ENCODE results near the gene PLCG2. TPM values are rescaled to one million over a fixed set of nuclear protein-coding genes. Genes with fewer than 3 reads are reported as not detected.

Gene PLCG2
- total RNA-seq, 4 donors from 2014 or later, result 5.3 to 15.8 (median 9.5) TPM

DNA sequence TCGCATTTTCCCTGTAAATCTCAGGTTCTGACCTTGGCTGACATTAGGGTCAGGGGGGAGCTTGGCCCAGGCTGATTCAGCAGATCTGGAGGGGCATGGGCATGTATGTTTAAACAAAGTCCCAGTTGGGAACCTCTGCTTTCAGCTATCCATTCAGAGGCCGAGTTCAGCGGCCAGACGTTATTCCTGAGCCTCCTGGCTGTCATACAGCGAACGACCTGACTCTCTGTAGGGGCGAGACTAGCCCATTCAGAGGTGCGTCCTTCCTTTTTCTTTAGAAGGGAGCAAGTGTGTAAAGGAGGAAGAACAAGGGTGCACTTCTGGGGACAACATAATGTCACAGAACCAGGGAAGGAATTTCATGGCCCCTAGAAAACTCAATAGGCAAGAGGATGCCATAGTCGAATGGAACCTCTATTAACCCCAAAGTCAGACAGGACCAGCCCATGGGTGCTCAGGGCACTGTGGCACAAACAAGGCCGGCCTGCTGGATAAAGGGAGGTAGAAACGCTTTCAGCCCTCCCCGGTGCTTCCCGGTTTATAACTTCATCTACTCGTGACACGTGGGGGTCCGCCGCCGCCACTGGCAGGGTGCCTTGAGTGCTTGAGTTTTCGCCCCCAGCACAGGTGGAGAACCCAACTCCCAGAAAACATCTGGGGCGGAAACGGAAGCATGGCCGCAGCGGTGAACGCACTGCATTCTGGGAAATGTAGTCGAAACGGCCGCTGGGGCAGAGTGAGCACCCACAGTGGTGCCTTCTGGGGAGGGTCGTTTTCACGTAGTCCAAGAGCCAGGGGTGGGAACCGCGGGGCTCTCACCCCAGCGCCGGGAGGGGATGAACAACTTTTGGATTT, 33.2 kb upstream of the PLCG2 start:
- Histone ChIP-seq H3K4me3 (peak overlapping the region; percentile 15 to 64 (median 40)), H3K27ac (peak overlapping the region in 2 of 4 donors; percentile 30 to 62), H3K36me3 (no peaks in the 10 kb centered on the region), H3K27me3 (no peaks in the 10 kb centered on the region), H3K4me1 (peaks cover 0 to 10% (median 4%) of the 10 kb centered on the region in 3 donors), H3K9me3 (no peaks in the 10 kb centered on the region)
- DNase-seq, result peak; percentile 18
- WGBS, 2 donors, result 55 to 84% methylated on average over 7 to 11 of the region's 33 CpGs
- TF ChIP-seq, protein P1, sequence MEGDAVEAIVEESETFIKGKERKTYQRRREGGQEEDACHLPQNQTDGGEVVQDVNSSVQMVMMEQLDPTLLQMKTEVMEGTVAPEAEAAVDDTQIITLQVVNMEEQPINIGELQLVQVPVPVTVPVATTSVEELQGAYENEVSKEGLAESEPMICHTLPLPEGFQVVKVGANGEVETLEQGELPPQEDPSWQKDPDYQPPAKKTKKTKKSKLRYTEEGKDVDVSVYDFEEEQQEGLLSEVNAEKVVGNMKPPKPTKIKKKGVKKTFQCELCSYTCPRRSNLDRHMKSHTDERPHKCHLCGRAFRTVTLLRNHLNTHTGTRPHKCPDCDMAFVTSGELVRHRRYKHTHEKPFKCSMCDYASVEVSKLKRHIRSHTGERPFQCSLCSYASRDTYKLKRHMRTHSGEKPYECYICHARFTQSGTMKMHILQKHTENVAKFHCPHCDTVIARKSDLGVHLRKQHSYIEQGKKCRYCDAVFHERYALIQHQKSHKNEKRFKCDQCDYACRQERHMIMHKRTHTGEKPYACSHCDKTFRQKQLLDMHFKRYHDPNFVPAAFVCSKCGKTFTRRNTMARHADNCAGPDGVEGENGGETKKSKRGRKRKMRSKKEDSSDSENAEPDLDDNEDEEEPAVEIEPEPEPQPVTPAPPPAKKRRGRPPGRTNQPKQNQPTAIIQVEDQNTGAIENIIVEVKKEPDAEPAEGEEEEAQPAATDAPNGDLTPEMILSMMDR (IDR thresholded peaks at IDR 0.05), result peak in 1 of 6 experiments; percentile 25
- TF ChIP-seq POLR2A (IDR thresholded peaks at IDR 0.05), result no peak
- intact Hi-C loops (cut with DNase I), result no loop called here

DNA sequence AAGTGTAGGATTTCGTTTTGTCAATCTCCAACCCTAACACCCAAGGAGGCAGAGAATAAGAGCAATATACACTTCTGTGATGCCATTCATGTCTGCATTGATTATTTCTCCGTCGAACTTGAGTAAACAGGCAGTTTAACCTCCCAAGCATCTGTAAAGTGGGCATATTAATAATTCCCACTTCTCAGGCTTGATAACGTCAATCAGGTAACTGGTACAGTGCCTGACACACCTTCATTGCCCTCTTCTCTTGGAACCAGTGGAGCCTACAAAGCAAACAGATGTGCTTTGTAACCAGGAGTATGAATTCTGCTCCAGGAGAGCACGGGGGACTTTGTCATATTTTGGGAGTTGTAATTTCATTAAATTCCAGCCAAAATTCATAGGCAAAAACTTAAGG, 32.5 kb upstream of the PLCG2 start:
- DNase-seq, result no peak
- 37 to 48% methylated on average over 5 of the region's 5 CpGs for WGBS, 2 donors
- Histone ChIP-seq H3K36me3 (no peaks in the 10 kb centered on the region), H3K27me3 (no peaks in the 10 kb centered on the region), H3K4me1 (peaks cover 0 to 10% (median 4%) of the 10 kb centered on the region in 3 donors), H3K4me3 (peak overlapping the region; percentile 15 to 64 (median 40)), H3K9me3 (no peaks in the 10 kb centered on the region), H3K27ac (no peak overlapping the region)
- intact Hi-C loops (cut with DNase I), result no loop called here
- no peak for TF ChIP-seq POLR2A (IDR thresholded peaks at IDR 0.05)
- TF ChIP-seq, protein P1 (IDR thresholded peaks at IDR 0.05), result peak in 1 of 6 experiments; percentile 1

DNA sequence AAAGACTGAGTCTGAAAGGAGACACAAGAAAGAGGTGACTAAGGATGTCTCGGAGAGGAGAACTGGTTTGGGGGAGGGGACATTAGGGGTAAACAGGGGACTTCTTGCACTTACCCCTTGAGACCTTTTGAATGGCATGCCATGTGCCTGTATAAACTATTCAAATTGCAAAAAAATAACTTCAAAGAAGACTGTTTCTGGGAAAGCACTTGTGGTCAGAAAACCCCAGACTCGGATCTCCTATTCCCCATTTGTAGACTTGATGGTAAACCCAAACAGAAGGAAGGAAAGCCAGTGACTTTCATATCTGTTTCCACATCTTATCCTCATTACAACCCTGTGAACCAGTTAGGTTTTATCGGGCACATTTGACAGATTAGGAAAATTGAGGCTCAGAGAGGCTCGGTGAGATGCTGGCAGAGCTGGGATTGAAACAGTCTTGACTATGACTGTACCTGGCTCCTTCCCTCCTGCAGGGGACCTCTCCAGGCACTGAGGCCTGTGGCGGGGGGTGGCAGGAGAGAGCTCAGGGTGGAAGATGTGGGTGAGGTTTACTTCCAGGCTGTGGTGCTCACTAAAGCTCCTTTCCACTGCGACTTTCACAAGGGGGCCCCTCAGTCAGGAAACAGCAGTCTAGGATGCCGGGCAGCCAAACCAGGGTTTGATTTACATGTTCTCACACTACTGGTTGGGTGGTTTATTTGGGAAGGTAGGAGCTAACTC, 30.5 kb upstream of the PLCG2 start:
- no peak for TF ChIP-seq POLR2A (IDR thresholded peaks at IDR 0.05)
- TF ChIP-seq, protein P1 (IDR thresholded peaks at IDR 0.05), result no peak
- no peak overlapping the region for H3K4me3 ChIP-seq
- WGBS, 2 donors, result 53 to 55% methylated on average over 4 to 7 of the region's 7 CpGs
- H3K27me3 ChIP-seq, result no peaks in the 10 kb centered on the region
- peaks cover 0 to 20% (median 4%) of the 10 kb centered on the region in 3 donors for H3K4me1 ChIP-seq
- intact Hi-C loops (cut with DNase I), result no loop called here
- no peak overlapping the region for H3K27ac ChIP-seq
- H3K36me3 ChIP-seq, result no peaks in the 10 kb centered on the region
- no peak for DNase-seq
- no peaks in the 10 kb centered on the region for H3K9me3 ChIP-seq

DNA sequence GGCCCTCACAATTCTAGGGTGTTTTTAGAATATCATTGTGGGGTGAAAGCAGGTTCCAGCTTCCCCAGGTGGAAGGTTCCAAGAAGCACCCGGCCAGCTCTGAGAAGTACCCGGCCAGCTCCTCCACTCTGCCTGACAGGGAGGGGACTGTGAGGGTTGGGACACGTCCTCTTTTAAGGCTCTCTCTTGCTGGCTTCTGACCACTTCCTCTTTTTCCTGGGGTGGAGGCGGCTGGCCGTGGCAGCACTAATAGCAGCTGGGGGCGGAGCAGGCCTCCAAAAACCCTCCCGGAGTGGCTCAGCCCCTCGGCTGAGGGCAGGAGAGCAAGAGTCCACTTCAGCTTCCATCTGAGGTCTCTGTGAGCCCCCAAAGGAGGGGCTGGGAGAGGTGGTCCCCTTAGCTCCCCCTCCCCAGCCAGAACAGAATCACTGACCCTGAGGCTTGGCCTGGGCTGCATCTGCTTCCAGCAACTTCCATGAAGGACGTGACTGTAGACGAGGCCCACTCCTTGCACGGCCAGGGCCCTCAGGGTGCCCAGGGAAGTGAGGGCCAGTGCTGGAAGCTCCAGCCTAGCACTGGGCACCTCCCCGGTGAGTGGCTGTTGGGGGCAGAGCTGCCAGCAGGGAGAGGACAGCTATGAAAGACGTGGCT, 26.7 kb upstream of the PLCG2 start:
- WGBS, 2 donors, result 66% methylated on average over 7 of the region's 13 CpGs; no CpG with 5 or more reads in 1 of the 2 donors
- intact Hi-C loops (cut with DNase I), result no loop called here
- Histone ChIP-seq H3K4me3 (no peak overlapping the region), H3K36me3 (no peaks in the 10 kb centered on the region), H3K27ac (peak overlapping the region; percentile 48 to 84 (median 66)), H3K9me3 (no peaks in the 10 kb centered on the region), H3K4me1 (peaks cover 0 to 28% (median 0%) of the 10 kb centered on the region in 3 donors), H3K27me3 (no peaks in the 10 kb centered on the region)
- peak; percentile 38 for DNase-seq
- TF ChIP-seq, protein P1 (IDR thresholded peaks at IDR 0.05), result no peak
- peak in 2 of 4 donors; percentile 14 to 18 for TF ChIP-seq POLR2A (IDR thresholded peaks at IDR 0.05)
